Body of pancreas (tissue), 4 donors: ENCODE data around the gene DMRTC2.

Source experiments
- POLR2A ChIP-seq, 3 donors: fragments of 450-650 bp; IDR thresholded peaks; one replicate each; pipeline ENCODE4 v1.6.1; 2016; ENCODE audit warnings: antibody characterized with exemption in 3 of 3, mild to moderate bottlenecking in 2 of 3
- TF ChIP-seq, protein P1 (sequence below), 7 experiments: fragments of 450-650 bp in 4 of 7; fragments of 200-600 bp in 3 of 7; sonication (generic) in 3 of 7; IDR thresholded peaks; one replicate each; pipeline ENCODE4 v1.5.1; 2016 to 2019; ENCODE audit warnings: antibody characterized with exemption in 7 of 7

- TF ChIP-seq, protein P1, sequence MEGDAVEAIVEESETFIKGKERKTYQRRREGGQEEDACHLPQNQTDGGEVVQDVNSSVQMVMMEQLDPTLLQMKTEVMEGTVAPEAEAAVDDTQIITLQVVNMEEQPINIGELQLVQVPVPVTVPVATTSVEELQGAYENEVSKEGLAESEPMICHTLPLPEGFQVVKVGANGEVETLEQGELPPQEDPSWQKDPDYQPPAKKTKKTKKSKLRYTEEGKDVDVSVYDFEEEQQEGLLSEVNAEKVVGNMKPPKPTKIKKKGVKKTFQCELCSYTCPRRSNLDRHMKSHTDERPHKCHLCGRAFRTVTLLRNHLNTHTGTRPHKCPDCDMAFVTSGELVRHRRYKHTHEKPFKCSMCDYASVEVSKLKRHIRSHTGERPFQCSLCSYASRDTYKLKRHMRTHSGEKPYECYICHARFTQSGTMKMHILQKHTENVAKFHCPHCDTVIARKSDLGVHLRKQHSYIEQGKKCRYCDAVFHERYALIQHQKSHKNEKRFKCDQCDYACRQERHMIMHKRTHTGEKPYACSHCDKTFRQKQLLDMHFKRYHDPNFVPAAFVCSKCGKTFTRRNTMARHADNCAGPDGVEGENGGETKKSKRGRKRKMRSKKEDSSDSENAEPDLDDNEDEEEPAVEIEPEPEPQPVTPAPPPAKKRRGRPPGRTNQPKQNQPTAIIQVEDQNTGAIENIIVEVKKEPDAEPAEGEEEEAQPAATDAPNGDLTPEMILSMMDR (IDR thresholded peaks at IDR 0.05): no peak
- no peak for TF ChIP-seq POLR2A (IDR thresholded peaks at IDR 0.05)
These were observed 47.9 kb upstream of the DMRTC2 start for GRCh38 chr19:41796901-41797300.
